Erythroblast (primary cell): Measurements from ENCODE around the gene MGAT1.

ENCODE experiments used
- GATA1 ChIP-seq: IDR thresholded peaks from 2 replicates; pipeline ENCODE4 v1.6.1; 2011; ENCODE audit warnings: low read depth, mild to moderate bottlenecking, control low read depth, low read length, moderate library complexity
- POLR2A ChIP-seq: IDR thresholded peaks from 2 replicates; pipeline ENCODE4 v1.6.1; 2011; ENCODE audit warnings: mild to moderate bottlenecking, low read length

- TF ChIP-seq POLR2A (no peak), GATA1 (no peak)
These were observed 63.3 kb downstream of the MGAT1 start for GRCh38 chr5:180739271-180739670.
